ENCODE data around the gene SYNE1.

The SYNE1 gene

DNA sequence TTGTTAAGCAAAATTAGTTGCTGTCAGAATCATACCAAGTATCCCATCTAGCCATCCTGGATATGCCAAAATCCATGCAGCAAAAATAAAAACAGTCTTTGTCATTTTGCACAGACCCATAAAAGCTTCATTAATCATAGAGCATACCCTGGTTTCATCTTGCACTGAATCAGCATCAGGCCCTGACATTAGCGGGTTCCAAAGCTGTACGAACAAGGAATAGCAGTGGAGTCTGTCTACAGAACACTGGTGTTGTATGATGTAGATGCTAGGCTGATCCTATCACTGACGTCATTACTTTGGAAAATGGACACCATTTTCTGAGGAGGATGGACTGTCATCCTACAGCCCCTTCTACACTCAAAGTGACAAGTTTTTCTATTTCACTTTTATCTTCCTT is 514.1 kb downstream of the SYNE1 start:
- DNase-seq: no peak

DNA sequence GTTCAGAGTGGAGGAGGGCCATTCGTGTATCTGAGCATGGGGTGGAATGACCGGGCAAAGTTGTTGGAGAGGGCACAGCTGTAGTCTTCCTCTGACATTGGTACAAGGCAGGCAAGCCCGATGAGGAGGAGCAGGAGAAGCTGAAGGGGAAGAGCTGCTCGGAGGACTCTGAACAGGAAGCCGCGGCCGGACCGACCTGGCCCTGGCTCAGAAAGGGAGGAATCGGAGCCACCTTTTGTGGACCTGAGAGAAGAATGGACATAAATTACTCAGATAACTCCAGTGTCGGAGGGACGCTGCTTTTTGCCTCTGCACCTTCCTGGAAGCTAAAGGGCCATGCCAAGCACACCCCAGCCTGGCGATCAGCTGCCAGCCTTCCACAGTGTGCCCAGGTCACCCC is 514.7 kb downstream of the SYNE1 start:
- no peak for DNase-seq

- DNase-seq: no peak
These were observed 515.3 kb downstream of the SYNE1 start for GRCh38 chr6:152121910-152122309.

DNA sequence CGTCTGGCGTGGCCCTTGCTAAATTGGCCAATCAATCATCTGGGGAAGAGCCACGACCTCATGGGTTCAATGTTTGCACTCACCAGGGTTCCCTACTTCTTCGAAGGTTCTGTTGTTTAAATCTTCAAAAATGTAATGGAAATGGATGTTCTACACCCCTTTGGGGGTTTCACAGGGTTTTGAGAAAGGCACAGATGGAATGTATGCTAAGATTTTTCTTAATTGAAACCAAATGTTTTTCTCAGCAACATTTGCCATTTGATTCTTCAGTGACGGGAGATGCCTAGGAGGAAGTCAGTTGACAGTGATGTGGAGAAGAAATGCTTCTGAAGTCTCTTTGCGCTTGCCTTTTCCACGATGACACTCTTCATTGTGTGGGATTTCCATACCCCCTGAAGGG is 517.3 kb downstream of the SYNE1 start:
- DNase-seq: no peak

- DNase-seq: no peak
These were observed 518.5 kb downstream of the SYNE1 start for GRCh38 chr6:152118678-152119077.

- no peak for DNase-seq
These were observed 518.9 kb downstream of the SYNE1 start for GRCh38 chr6:152118224-152118623.

GRCh38 chr6:152117156-152118133 is 519.7 kb downstream of the SYNE1 start:
- DNase-seq: no peak

DNA sequence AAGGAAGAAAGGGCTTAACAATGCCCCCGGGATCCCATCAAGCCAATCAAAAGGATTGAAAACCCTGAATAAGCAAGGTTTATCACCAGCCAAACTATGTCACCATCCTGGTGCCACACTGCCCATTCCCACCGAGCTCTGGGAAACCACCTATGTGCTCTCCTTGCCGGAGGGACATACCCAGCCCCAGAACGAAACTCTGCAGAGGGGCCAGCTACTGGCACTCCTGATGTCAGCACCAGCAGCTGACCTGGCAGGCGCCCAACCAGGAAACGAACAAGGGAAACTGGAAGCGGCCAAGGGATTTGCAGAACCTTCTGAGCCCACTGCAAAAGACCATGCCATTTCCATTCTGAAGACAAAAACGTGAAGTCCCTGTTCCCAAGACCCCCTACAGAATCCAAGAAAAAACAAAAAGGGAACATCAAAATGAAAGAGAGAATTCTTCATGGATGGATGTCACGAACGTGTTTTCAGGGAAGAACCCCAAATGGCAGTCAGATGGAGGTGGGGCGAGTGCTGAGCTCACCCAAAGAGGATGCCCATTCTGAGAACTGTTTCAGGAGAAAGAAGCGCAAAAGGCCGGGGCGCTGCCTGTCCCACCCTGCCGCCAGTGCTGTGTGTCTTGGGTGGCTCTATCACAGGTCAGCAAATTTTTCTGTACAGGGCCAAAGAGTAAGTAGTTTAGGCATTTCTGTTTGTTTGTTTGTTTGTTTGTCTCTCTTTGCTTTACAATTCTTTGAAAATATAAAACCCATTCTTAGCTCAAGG is 524.5 kb downstream of the SYNE1 start:
- peak; percentile 73 for DNase-seq

DNA sequence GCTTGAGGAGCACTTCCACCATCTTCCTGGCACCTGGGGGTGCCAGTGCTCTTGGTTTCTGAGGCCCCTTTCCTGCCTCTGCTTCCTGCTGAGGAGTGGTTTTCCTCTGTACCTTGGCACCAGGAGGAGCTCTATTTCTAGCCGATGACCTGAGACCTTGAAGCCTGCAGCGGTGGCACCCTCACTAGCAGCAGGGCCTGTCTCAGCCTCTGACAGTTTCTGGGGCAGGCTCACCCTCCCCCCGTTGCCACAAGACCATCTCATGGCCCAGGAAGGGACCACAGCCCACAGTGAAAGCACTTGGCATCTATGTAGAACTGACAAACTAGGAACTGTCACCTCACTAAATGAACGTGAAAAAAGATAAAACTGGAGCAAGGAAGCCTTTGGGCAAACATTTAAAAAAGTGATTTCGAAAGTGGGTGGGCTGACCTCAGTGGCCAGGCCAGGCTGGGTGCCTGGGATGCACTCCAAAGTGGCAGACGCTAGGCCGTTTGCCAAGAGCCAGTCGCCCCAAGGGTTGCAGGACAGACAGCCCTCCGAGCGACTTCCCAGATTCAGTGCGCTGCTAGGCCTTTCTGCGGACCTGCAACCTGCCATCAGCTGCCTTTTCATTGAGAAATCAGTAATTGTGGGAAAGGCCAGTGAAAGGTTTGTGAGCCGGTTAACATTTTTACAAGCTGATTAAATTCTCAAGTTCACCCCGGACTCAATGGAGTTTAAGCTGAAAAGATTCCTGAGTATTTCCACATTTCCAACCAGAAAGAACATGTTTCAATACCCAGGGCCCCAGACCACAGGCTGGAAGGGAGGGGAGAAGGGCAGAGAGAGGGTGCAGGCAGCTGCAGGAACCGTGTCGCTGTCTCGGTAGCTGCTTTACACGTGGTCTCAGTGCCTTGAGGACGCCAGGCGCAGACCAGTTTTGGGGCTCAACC is 526.0 kb downstream of the SYNE1 start:
- no peak for DNase-seq

- DNase-seq: no peak
These were observed 529.2 kb downstream of the SYNE1 start for GRCh38 chr6:152107973-152108372.

DNA sequence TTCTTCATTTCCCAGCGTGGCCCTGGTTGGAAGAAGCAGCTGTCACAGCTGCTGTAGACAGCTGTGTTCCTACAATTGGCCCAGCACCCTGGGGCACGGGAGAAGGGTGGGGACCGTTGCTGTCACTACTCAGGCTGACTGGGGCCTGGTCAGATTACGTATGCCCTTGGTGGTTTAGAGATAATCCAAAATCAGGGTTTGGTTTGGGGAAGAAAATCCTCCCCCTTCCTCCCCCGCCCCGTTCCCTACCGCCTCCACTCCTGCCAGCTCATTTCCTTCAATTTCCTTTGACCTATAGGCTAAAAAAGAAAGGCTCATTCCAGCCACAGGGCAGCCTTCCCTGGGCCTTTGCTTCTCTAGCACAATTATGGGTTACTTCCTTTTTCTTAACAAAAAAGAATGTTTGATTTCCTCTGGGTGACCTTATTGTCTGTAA is 537.0 kb downstream of the SYNE1 start:
- DNase-seq: no peak

- no peak for DNase-seq
These were observed 537.5 kb downstream of the SYNE1 start for GRCh38 chr6:152099446-152100182.

GRCh38 chr6:152098683-152099082 is 538.5 kb downstream of the SYNE1 start:
- no peak for DNase-seq

- DNase-seq: no peak
These were observed 540.2 kb downstream of the SYNE1 start for GRCh38 chr6:152096863-152097496.

GRCh38 chr6:152094992-152095592 is 542.1 kb downstream of the SYNE1 start:
- DNase-seq: peak; percentile 13

GRCh38 chr6:152094276-152094675 is 542.9 kb downstream of the SYNE1 start:
- DNase-seq: no peak

- DNase-seq: no peak
These were observed 543.5 kb downstream of the SYNE1 start for GRCh38 chr6:152093711-152094110.

- DNase-seq: no peak
These were observed 545.3 kb downstream of the SYNE1 start for GRCh38 chr6:152091851-152092341.

GRCh38 chr6:152091201-152091600 is 546.0 kb downstream of the SYNE1 start:
- no peak for DNase-seq

- no peak for DNase-seq
These were observed 547.2 kb downstream of the SYNE1 start for GRCh38 chr6:152089992-152090391.

GRCh38 chr6:152087701-152088100 is 549.5 kb downstream of the SYNE1 start:
- no peak for DNase-seq

Data from DMS153 (cell line).